Osteocyte (in vitro differentiated cells): Measurements from ENCODE around the gene RALBP1. TPM values are rescaled to one million over a fixed set of nuclear protein-coding genes. Genes with fewer than 3 reads are reported as not detected.

Experiments used
- DNase-seq: peaks from one replicate; pipeline ENCODE4 v3.0.0; 2021; ENCODE audit warnings: mixed read lengths; ENCODE audit not compliant: unreplicated experiment; ENCODE audit errors: extremely low spot score
- H3K27ac Mint-ChIP-seq: one replicate; pipeline ENCODE4 v1.8.0; 2021; ENCODE audit warnings: mild to moderate bottlenecking, mixed read lengths; ENCODE audit not compliant: unreplicated experiment
- H3K27me3 Mint-ChIP-seq: one replicate; pipeline ENCODE4 v1.8.0; 2021; ENCODE audit warnings: mixed read lengths; ENCODE audit not compliant: unreplicated experiment
- H3K36me3 Mint-ChIP-seq: one replicate; pipeline ENCODE4 v1.8.0; 2021; ENCODE audit warnings: mixed read lengths; ENCODE audit not compliant: unreplicated experiment
- H3K4me1 Mint-ChIP-seq: one replicate; pipeline ENCODE4 v1.8.0; 2021; ENCODE audit warnings: mixed read lengths; ENCODE audit not compliant: unreplicated experiment
- H3K4me3 Mint-ChIP-seq: one replicate; pipeline ENCODE4 v1.8.0; 2021; ENCODE audit warnings: mild to moderate bottlenecking, moderate library complexity, mixed read lengths; ENCODE audit not compliant: unreplicated experiment
- H3K9me3 Mint-ChIP-seq: one replicate; pipeline ENCODE4 v1.8.0; 2021; ENCODE audit warnings: mixed read lengths; ENCODE audit not compliant: unreplicated experiment
- total RNA-seq: library from RNA; stranded (reverse); gene quantifications from 2 replicates; pipeline ENCODE4 v1.2.1, GENCODE V29; 2021
- TF ChIP-seq, protein P1 (sequence below): fragments of 200-600 bp; sonication (generic); IDR thresholded peaks from 2 replicates; pipeline ENCODE4 v1.5.0; 2021; ENCODE audit warnings: antibody characterized with exemption, mild to moderate bottlenecking, moderate library complexity

The RALBP1 gene
- total RNA-seq, 1 donor from 2014 or later, result 50.9 TPM

DNA sequence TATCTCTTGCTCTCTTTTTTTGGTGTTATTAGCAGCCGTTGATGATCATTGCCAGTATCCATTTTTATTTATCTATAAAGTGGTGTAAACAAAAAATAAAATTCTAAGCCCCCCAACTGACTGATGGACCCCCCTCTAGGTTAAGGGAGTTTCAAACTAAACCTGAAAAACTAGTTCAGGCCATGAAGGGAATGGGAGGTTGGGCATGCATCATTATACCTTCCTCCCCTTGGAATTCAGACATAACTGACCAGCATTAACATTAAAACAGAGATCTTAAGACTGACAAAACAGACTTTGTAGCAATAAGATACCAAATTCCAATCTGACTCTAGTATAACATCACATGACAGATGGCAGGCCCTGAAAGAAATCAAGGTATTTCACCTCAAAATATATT, 20.2 kb downstream of the RALBP1 start:
- TF ChIP-seq, protein P1, sequence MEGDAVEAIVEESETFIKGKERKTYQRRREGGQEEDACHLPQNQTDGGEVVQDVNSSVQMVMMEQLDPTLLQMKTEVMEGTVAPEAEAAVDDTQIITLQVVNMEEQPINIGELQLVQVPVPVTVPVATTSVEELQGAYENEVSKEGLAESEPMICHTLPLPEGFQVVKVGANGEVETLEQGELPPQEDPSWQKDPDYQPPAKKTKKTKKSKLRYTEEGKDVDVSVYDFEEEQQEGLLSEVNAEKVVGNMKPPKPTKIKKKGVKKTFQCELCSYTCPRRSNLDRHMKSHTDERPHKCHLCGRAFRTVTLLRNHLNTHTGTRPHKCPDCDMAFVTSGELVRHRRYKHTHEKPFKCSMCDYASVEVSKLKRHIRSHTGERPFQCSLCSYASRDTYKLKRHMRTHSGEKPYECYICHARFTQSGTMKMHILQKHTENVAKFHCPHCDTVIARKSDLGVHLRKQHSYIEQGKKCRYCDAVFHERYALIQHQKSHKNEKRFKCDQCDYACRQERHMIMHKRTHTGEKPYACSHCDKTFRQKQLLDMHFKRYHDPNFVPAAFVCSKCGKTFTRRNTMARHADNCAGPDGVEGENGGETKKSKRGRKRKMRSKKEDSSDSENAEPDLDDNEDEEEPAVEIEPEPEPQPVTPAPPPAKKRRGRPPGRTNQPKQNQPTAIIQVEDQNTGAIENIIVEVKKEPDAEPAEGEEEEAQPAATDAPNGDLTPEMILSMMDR, result no peak
- no peak for DNase-seq
- Mint-ChIP-seq H3K27ac (no peak overlapping the region), H3K4me1 (no peaks in the 10 kb centered on the region), H3K4me3 (no peak overlapping the region), H3K27me3 (no peaks in the 10 kb centered on the region), H3K9me3 (peaks cover 6% of the 10 kb centered on the region), H3K36me3 (peaks cover 11% of the 10 kb centered on the region)

DNA sequence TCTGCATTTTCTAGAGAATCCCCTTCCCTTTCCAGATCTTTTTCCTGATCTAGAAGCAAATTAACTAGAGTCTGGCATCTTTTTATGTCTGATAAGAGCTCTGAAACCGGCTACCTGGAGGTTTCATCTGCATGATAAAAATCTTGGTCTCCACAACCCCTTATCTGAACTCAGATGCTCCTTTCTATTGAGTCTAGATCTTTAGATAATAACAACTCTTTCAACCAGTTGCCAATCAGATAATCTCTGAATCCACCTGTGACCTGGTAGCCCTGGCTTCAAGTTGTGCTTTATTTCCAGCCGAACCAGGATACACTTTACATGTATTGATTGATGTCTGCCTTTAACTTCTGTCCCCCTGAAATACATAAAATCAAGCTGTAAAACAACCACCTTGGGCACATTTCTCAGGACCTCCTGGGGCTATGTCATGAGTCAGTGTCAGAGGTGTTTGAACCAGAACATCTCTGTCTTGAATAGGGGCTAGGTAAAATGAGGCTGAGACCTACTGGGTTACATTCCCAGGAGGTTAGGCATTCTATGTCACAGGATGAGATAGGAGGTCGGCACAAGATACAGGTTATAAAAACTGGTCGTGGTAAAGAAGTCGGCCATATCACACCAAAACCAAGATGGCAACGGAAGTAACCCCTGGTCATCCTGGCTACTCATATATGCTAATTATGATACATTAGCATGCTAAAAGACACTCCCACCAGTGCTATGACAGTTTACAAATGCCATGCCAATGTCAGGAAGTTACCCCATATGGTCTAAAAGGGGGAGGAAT, 20.8 kb downstream of the RALBP1 start:
- peaks cover 6% of the 10 kb centered on the region for H3K9me3 Mint-ChIP-seq
- no peaks in the 10 kb centered on the region for H3K27me3 Mint-ChIP-seq
- no peak overlapping the region for H3K27ac Mint-ChIP-seq
- TF ChIP-seq, protein P1, result no peak
- no peak overlapping the region for H3K4me3 Mint-ChIP-seq
- no peaks in the 10 kb centered on the region for H3K4me1 Mint-ChIP-seq
- H3K36me3 Mint-ChIP-seq, result peaks cover 13% of the 10 kb centered on the region
- DNase-seq, result no peak

DNA sequence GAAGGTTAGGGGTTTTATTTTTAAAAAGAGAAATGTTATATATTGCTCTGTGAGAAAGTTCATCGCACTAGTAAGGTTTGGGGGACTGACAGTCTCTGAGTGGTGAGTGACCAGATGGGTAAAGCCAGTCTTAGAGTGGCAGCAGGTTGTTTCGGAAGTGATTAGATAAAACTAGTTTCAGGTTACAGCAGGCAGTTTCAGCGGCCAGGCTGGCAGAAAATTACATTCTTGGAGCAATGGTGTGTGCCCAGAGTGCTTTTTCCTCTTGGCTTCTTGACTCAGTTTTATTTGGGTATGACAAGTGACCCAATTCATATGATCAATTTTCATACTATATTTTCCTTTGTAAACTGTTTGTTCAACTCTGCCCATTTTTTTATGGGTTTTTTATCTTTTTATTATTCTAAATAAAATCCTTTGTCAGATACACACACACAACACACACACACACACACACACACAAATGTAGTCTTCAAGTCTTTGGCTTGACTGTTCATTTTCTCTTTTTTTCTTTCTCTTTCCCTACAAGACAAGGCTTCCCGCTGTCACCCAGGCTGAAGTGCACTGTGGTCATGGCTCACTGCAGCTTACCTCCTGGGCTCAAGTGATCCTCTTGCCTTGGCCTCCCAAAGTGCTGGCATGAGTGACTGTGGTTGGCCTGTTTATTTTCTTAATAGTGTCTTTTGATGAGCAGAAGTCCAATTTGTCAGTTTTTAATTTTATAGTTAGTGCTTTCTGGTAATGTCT, 30.9 kb downstream of the RALBP1 start:
- Mint-ChIP-seq H3K27ac (peak overlapping the region; percentile 14), H3K4me1 (peaks cover 29% of the 10 kb centered on the region), H3K36me3 (peaks cover 15% of the 10 kb centered on the region), H3K4me3 (no peak overlapping the region), H3K9me3 (peaks cover 11% of the 10 kb centered on the region), H3K27me3 (no peaks in the 10 kb centered on the region)
- DNase-seq, result no peak
- TF ChIP-seq, protein P1, result no peak

DNA sequence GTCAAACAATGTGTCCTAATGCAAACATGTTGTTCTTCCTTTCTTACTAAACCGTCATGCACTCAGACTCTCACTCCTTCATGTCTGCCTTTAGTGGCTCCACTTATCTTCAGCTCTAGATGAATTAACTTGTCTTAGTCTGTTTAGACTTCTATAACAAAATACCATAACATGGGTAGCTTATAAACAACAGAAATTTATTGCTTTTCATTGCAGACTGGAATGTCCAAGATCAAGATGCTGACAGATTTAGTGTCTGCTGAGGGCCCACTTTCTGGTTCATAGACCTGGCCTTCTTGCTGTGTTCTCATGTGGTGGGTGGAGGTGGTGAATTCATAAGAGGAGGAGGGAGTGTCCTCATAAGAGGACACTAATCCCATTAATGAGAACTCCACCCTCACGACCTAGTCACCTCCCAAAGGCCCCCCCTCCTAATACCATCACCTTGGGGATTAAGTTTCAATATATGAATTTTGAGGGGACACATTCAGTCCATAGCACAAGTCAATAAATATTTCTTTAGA, 32.3 kb downstream of the RALBP1 start:
- H3K27me3 Mint-ChIP-seq, result no peaks in the 10 kb centered on the region
- no peak for DNase-seq
- H3K4me1 Mint-ChIP-seq, result peaks cover 29% of the 10 kb centered on the region
- TF ChIP-seq, protein P1, result no peak
- H3K4me3 Mint-ChIP-seq, result no peak overlapping the region
- peaks cover 8% of the 10 kb centered on the region for H3K36me3 Mint-ChIP-seq
- no peak overlapping the region for H3K27ac Mint-ChIP-seq
- peaks cover 8% of the 10 kb centered on the region for H3K9me3 Mint-ChIP-seq

DNA sequence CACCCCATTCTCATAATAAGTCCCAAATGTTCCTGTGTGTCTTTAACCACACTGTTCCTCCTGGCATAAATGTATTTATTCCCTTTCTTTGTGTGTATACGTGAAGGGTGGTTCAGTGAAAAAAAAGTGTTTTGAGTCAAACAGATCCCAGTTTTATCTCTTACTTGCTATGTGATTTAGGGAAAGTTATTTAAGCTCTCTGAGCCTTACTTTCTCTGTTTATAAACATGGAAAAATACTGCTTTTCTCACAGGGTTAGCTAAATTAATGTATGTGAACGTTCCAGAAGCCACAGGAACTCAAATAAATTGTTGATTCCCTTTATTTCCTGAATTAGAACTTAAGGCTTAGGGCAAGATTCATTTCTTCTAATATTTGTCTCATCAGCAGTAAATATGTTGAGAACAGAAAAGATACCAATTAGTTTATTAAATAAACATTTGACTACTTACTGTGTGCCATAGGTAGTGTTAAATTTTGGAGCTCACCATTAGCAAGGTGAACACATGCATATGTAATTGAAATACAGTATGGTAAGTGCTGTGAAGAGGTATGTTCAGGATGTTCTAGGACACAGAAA, 33.2 kb downstream of the RALBP1 start:
- H3K9me3 Mint-ChIP-seq, result peaks cover 2% of the 10 kb centered on the region

More for the DNA sequence above, 33.2 kb downstream of the RALBP1 start:
- Mint-ChIP-seq H3K27ac (no peak overlapping the region), H3K4me1 (peaks cover 30% of the 10 kb centered on the region), H3K27me3 (no peaks in the 10 kb centered on the region), H3K36me3 (peaks cover 3% of the 10 kb centered on the region), H3K4me3 (no peak overlapping the region)
- no peak for DNase-seq
- TF ChIP-seq, protein P1, result no peak
